Transverse colon (tissue), 4 donors: ENCODE results near the gene RAB25. TPM values are rescaled to one million over a fixed set of nuclear protein-coding genes. Genes with fewer than 3 reads are reported as not detected.
A peak's percentile ranks its signal among the peaks of the same experiment; 100 is the strongest.

Experiments
- DNase-seq: peaks from one replicate; pipeline ENCODE4 v3.0.0-alpha.2; 2019
- H3K27ac ChIP-seq, 4 donors: fragments of 200-600 bp; sonication (generic); 2 replicates each; pipeline ENCODE4 v1.5.1; 2016 to 2018; ENCODE audit warnings: inconsistent platforms in 4 of 4
- H3K27me3 ChIP-seq: fragments of 200-600 bp; sonication (generic); 2 replicates; pipeline ENCODE4 v1.5.1; 2017; ENCODE audit warnings: inconsistent platforms
- H3K36me3 ChIP-seq, 4 donors: fragments of 200-600 bp; sonication (generic); 2 replicates each; pipeline ENCODE4 v1.5.1; 2017 to 2019; ENCODE audit warnings: inconsistent platforms in 4 of 4
- H3K4me1 ChIP-seq, 4 donors: fragments of 200-600 bp; sonication (generic); 2 replicates each; pipeline ENCODE4 v1.5.1; 2017 to 2020; ENCODE audit warnings: inconsistent platforms in 4 of 4
- H3K4me3 ChIP-seq, 4 donors: fragments of 200-600 bp; sonication (generic); 1 replicate in 1 of 4; 2 replicates in 3 of 4; pipeline versions ENCODE4 v1.5.1 to v1.6.1; 2017 to 2019; ENCODE audit warnings: inconsistent platforms in 4 of 4
- H3K9me3 ChIP-seq, 2 donors: fragments of 200-600 bp; sonication (generic); 2 replicates each; pipeline ENCODE4 v1.5.1; 2017 to 2019; ENCODE audit warnings: inconsistent platforms in 2 of 2
- CTCF ChIP-seq, 5 experiments: fragments of 200-600 bp in 3 of 5; fragments of 450-650 bp in 2 of 5; sonication (generic) in 3 of 5; IDR thresholded peaks; 1 replicate in 2 of 5; 2 replicates in 3 of 5; pipeline ENCODE4 v1.5.1; 2016 to 2017; ENCODE audit warnings: antibody characterized with exemption in 5 of 5, inconsistent platforms in 3 of 5, mild to moderate bottlenecking in 2 of 5, moderate library complexity in 1 of 5
- EP300 ChIP-seq: sonication (generic); formaldehyde crosslinking; IDR thresholded peaks from one replicate; pipeline ENCODE4 v1.6.1; 2017; ENCODE audit warnings: antibody characterized with exemption, low read depth
- POLR2A ChIP-seq: fragments of 450-650 bp; IDR thresholded peaks from one replicate; pipeline ENCODE4 v1.6.1; 2016; ENCODE audit warnings: antibody characterized with exemption, mild to moderate bottlenecking, moderate library complexity
- POLR2AphosphoS5 ChIP-seq, 3 donors: sonication (generic); formaldehyde crosslinking; IDR thresholded peaks; one replicate each; pipeline ENCODE4 v1.6.1; 2016; ENCODE audit warnings: antibody characterized with exemption in 3 of 3
- WGBS, 2 donors: methylation state at CpG; one replicate each; pipeline ENCODE4 v1.1.5; 2018; ENCODE audit warnings: low coverage in 1 of 2; 5-methylcytosine and 5-hydroxymethylcytosine counted together
- in situ Hi-C, 4 donors: fragments of 200-750 bp; cut with MboI; loops; one replicate each; pipeline versions ENCODE4 v1.15.0 to v1.15.1; 2017; ENCODE audit warnings: low sequenced_read_pairs in 3 of 4, low pct_ligation_motif_present in 1 of 4, low pct_unique_long_range_greater_than_20kb in 1 of 4
- intact Hi-C: fragments of 100-400 bp; cut with DNase I; formaldehyde crosslinking; loops from one replicate; pipeline ENCODE4 v1.15.1; 2023; ENCODE audit warnings: low total_unique reads
- total RNA-seq, 4 donors: library from RNA; depleted of rRNA; stranded (reverse); fragments of >200 nt; gene quantifications; one replicate each; pipeline ENCODE4 v1.1.0, GENCODE V29; 2016

Gene RAB25
- total RNA-seq, 4 donors from 2014 or later = 140 to 213 (median 174) TPM

GRCh38 chr1:156020293-156021092 is 40.5 kb upstream of the RAB25 start, which contains the start of gene SSR2:
SSR2 (minus strand) TSS chr1:156020951; CDS start chr1:156020167, 784 bp downstream.
- Histone ChIP-seq H3K27me3 (no peaks in the 10 kb centered on the region), H3K9me3 (no peaks in the 10 kb centered on the region), H3K4me3 (peak within 1 kb of the TSS; percentile 72 to 97 (median 82)), H3K27ac (peak within 1 kb of the TSS; percentile 87 to 94 (median 92)), H3K36me3 (peaks cover 0 to 24% (median 2%) of the 10 kb centered on the region in 4 donors), H3K4me1 (peaks cover 6 to 15% (median 13%) of the 10 kb centered on the region in 4 donors)
- DNase-seq = peak; percentile 92
- in situ Hi-C loops (no loop called here), intact Hi-C loops (no loop called here)
- peak; percentile 45 for TF ChIP-seq POLR2A
- TF ChIP-seq POLR2AphosphoS5 (IDR thresholded peaks at IDR 0.05) = peak; percentile 79 to 88 (median 88)
- no peak for TF ChIP-seq CTCF (IDR thresholded peaks at IDR 0.05)
- WGBS, 2 donors = 0 to 1% methylated on average over 3 to 43 of the region's 45 CpGs

GRCh38 chr1:156021093-156021428 is 39.9 kb upstream of the RAB25 start:
- Histone ChIP-seq H3K36me3 (peaks cover 0 to 24% (median 2%) of the 10 kb centered on the region in 4 donors), H3K9me3 (no peaks in the 10 kb centered on the region), H3K4me1 (peaks cover 6 to 17% (median 13%) of the 10 kb centered on the region in 4 donors), H3K27ac (peak overlapping the region; percentile 87 to 94 (median 92)), H3K27me3 (no peaks in the 10 kb centered on the region), H3K4me3 (peak overlapping the region; percentile 72 to 97 (median 82))
- intact Hi-C loops (no loop called here), in situ Hi-C loops (no loop called here)
- no peak for TF ChIP-seq EP300
- TF ChIP-seq POLR2A = no peak
- no peak for TF ChIP-seq CTCF (IDR thresholded peaks at IDR 0.05)
- TF ChIP-seq POLR2AphosphoS5 (IDR thresholded peaks at IDR 0.05) = no peak
- DNase-seq = no peak
- WGBS, 2 donors = 3 to 4% methylated on average over 3 to 4 of the region's 4 CpGs

- peaks cover 0 to 17% (median 0%) of the 10 kb centered on the region in 4 donors for H3K36me3 ChIP-seq
- no peak for DNase-seq
- H3K4me1 ChIP-seq = peaks cover 6 to 17% (median 13%) of the 10 kb centered on the region in 4 donors
- H3K9me3 ChIP-seq = no peaks in the 10 kb centered on the region
- intact Hi-C loops = no loop called here
- in situ Hi-C loops = no loop called here
- H3K27ac ChIP-seq = no peak overlapping the region
- 70% methylated on average over 2 of the region's 2 CpGs for WGBS, 2 donors
- no peaks in the 10 kb centered on the region for H3K27me3 ChIP-seq
- no peak for TF ChIP-seq POLR2A
- TF ChIP-seq CTCF (IDR thresholded peaks at IDR 0.05) = no peak
- no peak for TF ChIP-seq POLR2AphosphoS5 (IDR thresholded peaks at IDR 0.05)
- no peak for TF ChIP-seq EP300
- H3K4me3 ChIP-seq = no peak overlapping the region
Measured at GRCh38 chr1:156021954-156022353, 39.0 kb upstream of the RAB25 start.

- no peak overlapping the region for H3K27ac ChIP-seq
Measured at GRCh38 chr1:156024801-156025200, 36.2 kb upstream of the RAB25 start.

More at GRCh38 chr1:156024801-156025200, 36.2 kb upstream of the RAB25 start:
- TF ChIP-seq POLR2A (no peak), POLR2AphosphoS5 (IDR thresholded peaks at IDR 0.05) (no peak), EP300 (no peak), CTCF (IDR thresholded peaks at IDR 0.05) (no peak)
- in situ Hi-C loops (no loop called here), intact Hi-C loops (no loop called here)
- Histone ChIP-seq H3K9me3 (no peaks in the 10 kb centered on the region), H3K27me3 (no peaks in the 10 kb centered on the region), H3K4me3 (no peak overlapping the region), H3K36me3 (no peaks in the 10 kb centered on the region), H3K4me1 (peaks cover 3 to 9% (median 7%) of the 10 kb centered on the region in 4 donors)
- WGBS, 2 donors = 0 to 67% methylated on average over 1 to 5 of the region's 5 CpGs
- no peak for DNase-seq
